ENCODE measurements around the gene PPARD. TPM values are rescaled to one million over a fixed set of nuclear protein-coding genes. Genes with fewer than 3 reads are reported as not detected.

Gene PPARD
- polyA plus RNA-seq, 4 donors: 20.5 to 30.5 (median 26.6) TPM

Other genes with a start within 250 kb of the PPARD start
- gene TCP11, start 201.2 kb upstream of the PPARD start, polyA plus RNA-seq (ENCODE audit: insufficient read length in 4 of 4): 1 to 10 TPM; 1.8 to 2.9 (median 1.9) TPM
- 10 to 100 TPM; 35.2 to 62.3 (median 46.7) TPM for gene SCUBE3, start 128.6 kb upstream of the PPARD start, polyA plus RNA-seq (ENCODE audit: insufficient read length in 4 of 4)
- 10 to 100 TPM; 35.2 to 72.6 (median 52.3) TPM for gene ZNF76, start 82.8 kb upstream of the PPARD start, polyA plus RNA-seq (ENCODE audit: insufficient read length in 4 of 4)
- 1 to 10 TPM; 3.2 to 7.0 (median 4.6) TPM for gene DEF6, start 44.7 kb upstream of the PPARD start, polyA plus RNA-seq (ENCODE audit: insufficient read length in 4 of 4)
- gene FANCE, start 109.8 kb downstream of the PPARD start, polyA plus RNA-seq (ENCODE audit: insufficient read length in 4 of 4): 10 to 100 TPM in 3 of 4 donors, 1 to 10 TPM in 1; 9.6 to 12.4 (median 11.3) TPM
- gene RPL10A, start 125.8 kb downstream of the PPARD start, polyA plus RNA-seq (ENCODE audit: insufficient read length in 4 of 4): 1,000 to 10,000 TPM; 1,735 to 2,163 (median 2,054) TPM
- 10 to 100 TPM; 39.7 to 64.4 (median 50.9) TPM for gene TEAD3, start 154.5 kb downstream of the PPARD start, polyA plus RNA-seq (ENCODE audit: insufficient read length in 4 of 4)
- 1 to 10 TPM; 1.3 to 4.9 (median 2.3) TPM for gene TULP1, start 170.3 kb downstream of the PPARD start, polyA plus RNA-seq (ENCODE audit: insufficient read length in 4 of 4)